NCI-H2171 treated with DMSO at 0.1 percent for 48 hours (cell line): ENCODE results near the gene KIF26B.
A peak's percentile ranks its signal among the peaks of the same experiment; 100 is the strongest.
"Not testable (repeated sequence)": the region's sequence is repeated elsewhere in the genome, so short reads cannot be mapped to it uniquely, and the experiment has no call there.

Source experiments
- DNase-seq: peaks from one replicate; lab custom pipeline; 2025; lab: John Stamatoyannopoulos, UW

Gene KIF26B

GRCh38 chr1:245701631-245702030 lies 546.8 kb downstream of the KIF26B start:
- DNase-seq, result no peak

GRCh38 chr1:245702346-245702745 lies 547.6 kb downstream of the KIF26B start:
- DNase-seq, result no peak

- no peak for DNase-seq
These were observed 549.6 kb downstream of the KIF26B start for GRCh38 chr1:245704341-245704740.

GRCh38 chr1:245704765-245705164 lies 550.0 kb downstream of the KIF26B start:
- no peak for DNase-seq

- DNase-seq, result no peak
These were observed 553.2 kb downstream of the KIF26B start for GRCh38 chr1:245707941-245708340.

GRCh38 chr1:245710961-245711903 lies 556.4 kb downstream of the KIF26B start:
- DNase-seq, result no peak

- DNase-seq, result not testable (repeated sequence)
These were observed 559.2 kb downstream of the KIF26B start for GRCh38 chr1:245714027-245714426.

GRCh38 chr1:245715291-245715701 lies 560.5 kb downstream of the KIF26B start:
- no peak for DNase-seq

- no peak for DNase-seq
These were observed 561.2 kb downstream of the KIF26B start for GRCh38 chr1:245715970-245716369.

GRCh38 chr1:245716561-245716960 lies 561.8 kb downstream of the KIF26B start:
- no peak for DNase-seq

- DNase-seq, result no peak
These were observed 562.8 kb downstream of the KIF26B start for GRCh38 chr1:245717611-245718010.

- DNase-seq, result no peak
These were observed 563.3 kb downstream of the KIF26B start for GRCh38 chr1:245718123-245718522.

- DNase-seq, result no peak
These were observed 564.2 kb downstream of the KIF26B start for GRCh38 chr1:245718951-245719350.

- no peak for DNase-seq
These were observed 566.7 kb downstream of the KIF26B start for GRCh38 chr1:245721488-245721887.

- DNase-seq, result not testable (repeated sequence)
These were observed 573.2 kb downstream of the KIF26B start for GRCh38 chr1:245728035-245728434.

- DNase-seq, result no peak
These were observed 576.0 kb downstream of the KIF26B start for GRCh38 chr1:245730801-245731200.

GRCh38 chr1:245740336-245740735 lies 585.6 kb downstream of the KIF26B start:
- DNase-seq, result not testable (repeated sequence)

GRCh38 chr1:245742896-245743295 lies 588.1 kb downstream of the KIF26B start:
- peak; percentile 37 for DNase-seq

GRCh38 chr1:245748240-245748639 lies 593.5 kb downstream of the KIF26B start:
- DNase-seq, result no peak

GRCh38 chr1:245748646-245749045 lies 593.9 kb downstream of the KIF26B start:
- DNase-seq, result no peak

- DNase-seq, result no peak
These were observed 594.3 kb downstream of the KIF26B start for GRCh38 chr1:245749053-245749452.

- no peak for DNase-seq
These were observed 595.5 kb downstream of the KIF26B start for GRCh38 chr1:245750261-245750660.

GRCh38 chr1:245751116-245751515 lies 596.3 kb downstream of the KIF26B start:
- no peak for DNase-seq
